ENCODE results near the gene DPH2.

DNA sequence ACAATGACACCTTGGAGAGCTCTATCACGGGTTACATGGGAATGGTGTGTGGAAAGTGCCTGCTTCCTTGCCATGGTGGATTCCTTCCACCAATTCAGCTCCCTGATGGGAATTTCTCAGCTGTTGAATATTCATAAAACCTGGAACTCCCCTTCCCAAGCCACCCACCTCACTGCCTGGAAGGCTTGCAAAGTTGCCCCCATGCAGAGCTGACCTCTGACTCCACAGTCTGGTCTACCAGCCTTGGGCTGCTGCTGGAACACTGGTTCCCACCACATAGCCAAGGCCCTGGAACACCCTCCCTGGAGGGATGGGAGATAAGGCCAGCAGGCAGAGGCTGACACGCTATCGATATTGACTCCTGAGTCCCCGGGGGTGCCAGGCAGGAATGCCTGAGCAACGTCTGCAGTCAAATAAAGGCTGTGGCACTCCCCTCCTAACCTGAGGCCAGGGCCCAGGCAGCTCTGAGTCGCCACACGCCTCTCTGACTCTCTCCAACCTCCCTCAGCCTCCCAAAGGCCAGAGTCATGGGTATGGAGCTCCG lies 30.4 kb downstream of the DPH2 start:
- TF ChIP-seq EP300 (IDR thresholded peaks at IDR 0.05; ENCODE audit: low read depth) (no peak), POLR2A (IDR thresholded peaks at IDR 0.05) (no peak)
- TF ChIP-seq, protein P1, sequence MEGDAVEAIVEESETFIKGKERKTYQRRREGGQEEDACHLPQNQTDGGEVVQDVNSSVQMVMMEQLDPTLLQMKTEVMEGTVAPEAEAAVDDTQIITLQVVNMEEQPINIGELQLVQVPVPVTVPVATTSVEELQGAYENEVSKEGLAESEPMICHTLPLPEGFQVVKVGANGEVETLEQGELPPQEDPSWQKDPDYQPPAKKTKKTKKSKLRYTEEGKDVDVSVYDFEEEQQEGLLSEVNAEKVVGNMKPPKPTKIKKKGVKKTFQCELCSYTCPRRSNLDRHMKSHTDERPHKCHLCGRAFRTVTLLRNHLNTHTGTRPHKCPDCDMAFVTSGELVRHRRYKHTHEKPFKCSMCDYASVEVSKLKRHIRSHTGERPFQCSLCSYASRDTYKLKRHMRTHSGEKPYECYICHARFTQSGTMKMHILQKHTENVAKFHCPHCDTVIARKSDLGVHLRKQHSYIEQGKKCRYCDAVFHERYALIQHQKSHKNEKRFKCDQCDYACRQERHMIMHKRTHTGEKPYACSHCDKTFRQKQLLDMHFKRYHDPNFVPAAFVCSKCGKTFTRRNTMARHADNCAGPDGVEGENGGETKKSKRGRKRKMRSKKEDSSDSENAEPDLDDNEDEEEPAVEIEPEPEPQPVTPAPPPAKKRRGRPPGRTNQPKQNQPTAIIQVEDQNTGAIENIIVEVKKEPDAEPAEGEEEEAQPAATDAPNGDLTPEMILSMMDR (IDR thresholded peaks at IDR 0.05), result no peak

All from transverse colon (tissue), 3 donors.